Stimulated activated CD4-positive, alpha-beta T cell treated with anti-CD3 and anti-CD28 coated beads, Interleukin-1b, Interleukin-23, amount 100 ng/mL, for 24 hours (primary cell): ENCODE results near the gene OR1F1.
"Not testable (repeated sequence)": the region's sequence is repeated elsewhere in the genome, so short reads cannot be mapped to it uniquely, and the experiment has no call there.

Source experiments
- DNase-seq, 4 experiments: peaks; one replicate each; pipeline ENCODE4 v3.0.0-alpha.2; 2020; ENCODE audit warnings: low read depth in 4 of 4, low spot score in 1 of 4

OR1F1 gene

GRCh38 chr16:3173892-3174617, 13.9 kb upstream of the OR1F1 start:
- no peak for DNase-seq

GRCh38 chr16:3174618-3175148, 13.3 kb upstream of the OR1F1 start:
- DNase-seq, result no peak

GRCh38 chr16:3175157-3176093, 12.6 kb upstream of the OR1F1 start:
- no peak for DNase-seq

GRCh38 chr16:3179651-3180050, 8.4 kb upstream of the OR1F1 start:
- no peak for DNase-seq

GRCh38 chr16:3180445-3180878, 7.5 kb upstream of the OR1F1 start:
- no peak for DNase-seq

- not testable (repeated sequence) for DNase-seq
Observed at GRCh38 chr16:3182293-3182607, 5.8 kb upstream of the OR1F1 start.

- peak in 2 of 4 experiments; percentile 49 to 64 for DNase-seq
Observed at GRCh38 chr16:3182608-3183444, 5.2 kb upstream of the OR1F1 start.

- no peak for DNase-seq
Observed at GRCh38 chr16:3183445-3184139, 4.4 kb upstream of the OR1F1 start.

- no peak for DNase-seq
Observed at GRCh38 chr16:3186946-3187690, 886 bp upstream of the OR1F1 start.

GRCh38 chr16:3188675-3188924, 596 bp downstream of the OR1F1 start:
- no peak for DNase-seq

GRCh38 chr16:3188925-3189825, 1.2 kb downstream of the OR1F1 start:
- peak in 2 of 4 experiments; percentile 51 to 64 for DNase-seq

- no peak for DNase-seq
Observed at GRCh38 chr16:3189869-3190268, 1.9 kb downstream of the OR1F1 start.

GRCh38 chr16:3190949-3191353, 2.9 kb downstream of the OR1F1 start:
- DNase-seq, result no peak

GRCh38 chr16:3192476-3193019, 4.5 kb downstream of the OR1F1 start:
- DNase-seq, result no peak

- no peak for DNase-seq
Observed at GRCh38 chr16:3193221-3194212, 5.5 kb downstream of the OR1F1 start.

- DNase-seq, result no peak
Observed at GRCh38 chr16:3194792-3195191, 6.8 kb downstream of the OR1F1 start.

- no peak for DNase-seq
Observed at GRCh38 chr16:3195975-3196374, 8.0 kb downstream of the OR1F1 start.
